GM23338 (cell line): ENCODE measurements around the gene RAMP3. TPM values are rescaled to one million over a fixed set of nuclear protein-coding genes. Genes with fewer than 3 reads are reported as not detected.

Experiments used
- ATAC-seq: fragments of 200-7000 bp; cut with Tn5 transposase; 3 replicates; pipeline ENCODE4 v1.9.1; 2020
- DNase-seq: peaks from one replicate; pipeline ENCODE4 v3.0.0-alpha.2; 2015; ENCODE audit warnings: low spot score
- H2AFZ ChIP-seq: fragments of 200-600 bp; sonication (generic); 2 replicates; pipeline ENCODE4 v1.8.0; 2016; ENCODE audit warnings: antibody characterized with exemption, mild to moderate bottlenecking, moderate library complexity
- H3F3A ChIP-seq: fragments of 200-600 bp; sonication (generic); replicated peaks from 2 replicates; pipeline ENCODE4 v1.8.0; 2017; ENCODE audit warnings: antibody characterized with exemption, mixed run types, low read depth
- H3K27ac ChIP-seq: fragments of 200-600 bp; sonication (generic); 2 replicates; pipeline ENCODE4 v1.6.1; 2016; ENCODE audit warnings: low read depth
- H3K27me3 ChIP-seq: fragments of 200-600 bp; sonication (generic); 2 replicates; pipeline ENCODE4 v1.8.0; 2016; ENCODE audit warnings: mild to moderate bottlenecking, mixed run types, moderate library complexity; ENCODE audit not compliant: insufficient read depth
- H3K36me3 ChIP-seq: fragments of 200-600 bp; sonication (generic); 2 replicates; pipeline ENCODE4 v1.8.0; 2016; ENCODE audit warnings: mild to moderate bottlenecking; ENCODE audit not compliant: insufficient read depth
- H3K4me1 ChIP-seq: fragments of 200-600 bp; sonication (generic); 2 replicates; pipeline ENCODE4 v1.8.0; 2016; ENCODE audit warnings: mild to moderate bottlenecking, moderate library complexity; ENCODE audit not compliant: insufficient read depth
- H3K4me2 ChIP-seq: fragments of 200-600 bp; sonication (generic); 2 replicates; pipeline ENCODE4 v1.7.1; 2017; ENCODE audit warnings: mixed run types
- H3K4me3 ChIP-seq: fragments of 200-600 bp; sonication (generic); 2 replicates; pipeline ENCODE4 v1.6.1; 2016; ENCODE audit warnings: mixed run types
- H3K79me2 ChIP-seq: fragments of 200-600 bp; sonication (generic); replicated peaks from 2 replicates; pipeline ENCODE4 v1.8.0; 2017; ENCODE audit warnings: mild to moderate bottlenecking; ENCODE audit not compliant: insufficient read depth
- H3K9me2 ChIP-seq: fragments of 200-600 bp; sonication (generic); 2 replicates; pipeline ENCODE4 v1.8.0; 2017; ENCODE audit not compliant: insufficient read depth
- H4K20me1 ChIP-seq: fragments of 200-600 bp; sonication (generic); replicated peaks from 2 replicates; pipeline ENCODE4 v1.8.0; 2017; ENCODE audit warnings: mild to moderate bottlenecking; ENCODE audit not compliant: insufficient read depth
- H3K27ac Mint-ChIP-seq: 2 replicates; pipeline ENCODE4 v1.8.0; 2020; ENCODE audit warnings: inconsistent platforms, mild to moderate bottlenecking, moderate library complexity, mixed read lengths
- H3K27me3 Mint-ChIP-seq: 3 replicates; pipeline ENCODE4 v1.8.0; 2022; ENCODE audit warnings: low read depth, mild to moderate bottlenecking, moderate library complexity, mixed read lengths, inconsistent platforms; ENCODE audit not compliant: insufficient read depth, poor library complexity
- H3K36me3 Mint-ChIP-seq: 3 replicates; pipeline ENCODE4 v1.8.0; 2021; ENCODE audit warnings: low read depth, mild to moderate bottlenecking, inconsistent platforms, moderate library complexity, mixed read lengths
- H3K4me1 Mint-ChIP-seq: 3 replicates; pipeline ENCODE4 v1.8.0; 2020; ENCODE audit warnings: mild to moderate bottlenecking, inconsistent platforms, mixed read lengths
- H3K4me3 Mint-ChIP-seq: 3 replicates; pipeline ENCODE4 v1.8.0; 2021; ENCODE audit warnings: moderate library complexity, mild to moderate bottlenecking, inconsistent platforms, mixed read lengths
- H3K9me3 Mint-ChIP-seq: 3 replicates; pipeline ENCODE4 v1.8.0; 2020; ENCODE audit warnings: moderate library complexity, mild to moderate bottlenecking, inconsistent platforms, mixed read lengths
- CREB1 ChIP-seq: fragments of 250-450 bp; sonication (Bioruptor Pico); IDR thresholded peaks from 2 replicates; pipeline ENCODE4 v1.5.0; 2020; ENCODE audit warnings: low read depth, mild to moderate bottlenecking, moderate library complexity
- EZH2 ChIP-seq: fragments of 200-600 bp; sonication (generic); IDR thresholded peaks from one replicate; pipeline ENCODE4 v1.8.0; 2017; ENCODE audit warnings: antibody characterized with exemption, mild to moderate bottlenecking, low read depth; ENCODE audit not compliant: unreplicated experiment
- JUNB ChIP-seq: IDR thresholded peaks from one replicate; pipeline ENCODE4 v1.6.1; 2016; ENCODE audit warnings: antibody characterized with exemption; ENCODE audit not compliant: unreplicated experiment
- POLR2AphosphoS5 ChIP-seq: IDR thresholded peaks from 2 replicates; pipeline ENCODE4 v1.6.1; 2016; ENCODE audit warnings: antibody characterized with exemption, low read depth
- STAT1 ChIP-seq: IDR thresholded peaks from one replicate; pipeline ENCODE4 v1.6.1; 2016; ENCODE audit warnings: antibody characterized with exemption; ENCODE audit not compliant: unreplicated experiment
- ZNF114 ChIP-seq: fragments of 250-450 bp; sonication (Bioruptor Pico); IDR thresholded peaks from 2 replicates; pipeline ENCODE4 v1.5.0; 2020; ENCODE audit warnings: mild to moderate bottlenecking, moderate library complexity
- ZNF462 ChIP-seq: fragments of 250-450 bp; sonication (Bioruptor Pico); IDR thresholded peaks from 2 replicates; pipeline ENCODE4 v1.5.0; 2020; ENCODE audit warnings: mild to moderate bottlenecking, moderate library complexity
- polyA plus RNA-seq: library from polyadenylated mRNA; unstranded; fragments of >200 nt; fragmentation: Nextera tagmentation; extraction: Ambion mirVana; gene quantifications from 2 replicates; pipeline ENCODE4 v1.2.1, GENCODE V29; 2016
- total RNA-seq: library from RNA; depleted of rRNA; stranded (reverse); fragments of >200 nt; shearing (Covaris generic); gene quantifications from 2 replicates; pipeline ENCODE4 v1.2.3, GENCODE V29; 2014
- TF ChIP-seq, protein P1 (sequence below): IDR thresholded peaks from 2 replicates; pipeline ENCODE4 v1.6.1; 2016; ENCODE audit warnings: antibody characterized with exemption

Gene RAMP3
- total and polyA plus RNA-seq, 2 experiments from 2014 or later, result 1.1 to 4.6 TPM

GRCh38 chr7:45216622-45217165, 59.1 kb downstream of the RAMP3 start:
- Mint-ChIP-seq H3K4me1 (peaks cover 21% of the 10 kb centered on the region), H3K36me3 (no peaks in the 10 kb centered on the region), H3K9me3 (no peaks in the 10 kb centered on the region), H3K27ac (no peak overlapping the region), H3K4me3 (no peak overlapping the region), H3K27me3 (peaks cover 6% of the 10 kb centered on the region)
- Histone ChIP-seq H3K4me2 (no peak overlapping the region), H2AFZ (no peak overlapping the region), H3K79me2 (no peaks in the 10 kb centered on the region), H4K20me1 (no peaks in the 10 kb centered on the region), H3K9me2 (no peaks in the 10 kb centered on the region), H3K36me3 (no peaks in the 10 kb centered on the region), H3K27ac (no peak overlapping the region), H3K27me3 (no peaks in the 10 kb centered on the region), H3F3A (no peaks in the 10 kb centered on the region), H3K4me3 (no peak overlapping the region), H3K4me1 (peaks cover 3% of the 10 kb centered on the region)
- DNase-seq (no peak), ATAC-seq (no peak)
- TF ChIP-seq STAT1 (no peak), EZH2 (no peak), ZNF114 (CRISPR knock-in tag) (no peak), CREB1 (CRISPR knock-in tag) (no peak), JUNB (no peak), POLR2AphosphoS5 (no peak), ZNF462 (CRISPR knock-in tag) (no peak)
- TF ChIP-seq, protein P1, sequence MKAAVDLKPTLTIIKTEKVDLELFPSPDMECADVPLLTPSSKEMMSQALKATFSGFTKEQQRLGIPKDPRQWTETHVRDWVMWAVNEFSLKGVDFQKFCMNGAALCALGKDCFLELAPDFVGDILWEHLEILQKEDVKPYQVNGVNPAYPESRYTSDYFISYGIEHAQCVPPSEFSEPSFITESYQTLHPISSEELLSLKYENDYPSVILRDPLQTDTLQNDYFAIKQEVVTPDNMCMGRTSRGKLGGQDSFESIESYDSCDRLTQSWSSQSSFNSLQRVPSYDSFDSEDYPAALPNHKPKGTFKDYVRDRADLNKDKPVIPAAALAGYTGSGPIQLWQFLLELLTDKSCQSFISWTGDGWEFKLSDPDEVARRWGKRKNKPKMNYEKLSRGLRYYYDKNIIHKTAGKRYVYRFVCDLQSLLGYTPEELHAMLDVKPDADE, result no peak
